K562 (cell line): ENCODE data around the gene RHOC. TPM values are rescaled to one million over a fixed set of nuclear protein-coding genes. Genes with fewer than 3 reads are reported as not detected.

Experiments
- CHD4 ChIP-seq: fragments of 200-600 bp; sonication (generic); IDR thresholded peaks from 3 replicates; pipeline ENCODE4 v1.6.1; 2012; ENCODE audit warnings: low read depth, mild to moderate bottlenecking, mixed read lengths, low read length, inconsistent platforms; ENCODE audit not compliant: insufficient read depth, insufficient replicate concordance, poor library complexity, severe bottlenecking
- CREM ChIP-seq: IDR thresholded peaks from 2 replicates; pipeline ENCODE4 v1.6.1; 2014; ENCODE audit warnings: antibody characterized with exemption, low read depth
- EGR1 ChIP-seq: fragments of 450-650 bp; conservative IDR thresholded peaks from 2 replicates; pipeline ENCODE4 v1.6.1; 2017; ENCODE audit warnings: mild to moderate bottlenecking
- ESRRA ChIP-seq: fragments of 450-650 bp; IDR thresholded peaks from 2 replicates; pipeline ENCODE4 v1.6.1; 2014; ENCODE audit warnings: low read depth, mild to moderate bottlenecking, moderate library complexity, borderline replicate concordance
- NFYB ChIP-seq: IDR thresholded peaks from 2 replicates; pipeline ENCODE4 v1.6.1; 2011; ENCODE audit warnings: mild to moderate bottlenecking, moderate library complexity; ENCODE audit not compliant: insufficient read length; ENCODE audit errors: extremely low read depth
- PHF20 ChIP-seq: fragments of 450-650 bp; IDR thresholded peaks from 2 replicates; pipeline ENCODE4 v1.6.1; 2018; ENCODE audit not compliant: partially characterized antibody
- polyA plus RNA-seq, 8 experiments: library from polyadenylated mRNA; depleted of rRNA in 4 of 8; stranded (reverse) in 5 of 8; unstranded in 3 of 8; fragments of >200 nt; fragmentation: Nextera tagmentation in 2 of 8; fragmentation: Illumina TruSeq in 1 of 8; extraction: Ambion mirVana in 2 of 8; extraction: Trizol in 1 of 8; gene quantifications; 2 replicates each; pipeline versions ENCODE4 v1.2.1 to v1.2.3, GENCODE V29; 2011 to 2014; ENCODE audit warnings: inconsistent platforms in 1 of 8, missing spikeins in 1 of 8
- total RNA-seq, 7 experiments: library from RNA; depleted of rRNA in 6 of 7; stranded (reverse); fragments of >200 nt in 6 of 7; fragmentation: Illumina TruSeq in 2 of 7; extraction: Trizol in 2 of 7; gene quantifications; 2 replicates each; pipeline versions ENCODE4 v1.2.1 to v1.2.3, GENCODE V29; 2011 to 2021; ENCODE audit warnings: low replicate concordance in 1 of 7
- TF ChIP-seq, protein P1 (sequence below): fragments of 450-650 bp; IDR thresholded peaks from 2 replicates; pipeline ENCODE4 v1.6.1; 2016
- TF ChIP-seq, protein P2 (sequence below): fragments of 250-450 bp; sonication (Bioruptor Pico); IDR thresholded peaks from 2 replicates; pipeline ENCODE4 v1.5.0; 2020; ENCODE audit warnings: mild to moderate bottlenecking
- TF ChIP-seq, protein P3 (sequence below): fragments of 250-450 bp; sonication (Bioruptor Pico); IDR thresholded peaks from 2 replicates; pipeline ENCODE4 v1.4.0; 2020; ENCODE audit warnings: mild to moderate bottlenecking, moderate library complexity
- TF ChIP-seq, protein P4 (sequence below), 2 experiments: fragments of 450-650 bp in 1 of 2; sonication (generic) in 1 of 2; formaldehyde crosslinking in 1 of 2; IDR thresholded peaks; 2 replicates each; pipeline versions ENCODE4 v1.7.1 to v1.9.0; 2016 to 2022; ENCODE audit warnings: inconsistent platforms in 1 of 2, mild to moderate bottlenecking in 1 of 2, missing genetic modification reagents in 1 of 2

The RHOC gene
- total and polyA plus RNA-seq, 9 of the 15 experiments (the other 6 are each of a cell fraction or from before 2014, with no cell fraction given): 35.2 to 364 (median 204) TPM

DNA sequence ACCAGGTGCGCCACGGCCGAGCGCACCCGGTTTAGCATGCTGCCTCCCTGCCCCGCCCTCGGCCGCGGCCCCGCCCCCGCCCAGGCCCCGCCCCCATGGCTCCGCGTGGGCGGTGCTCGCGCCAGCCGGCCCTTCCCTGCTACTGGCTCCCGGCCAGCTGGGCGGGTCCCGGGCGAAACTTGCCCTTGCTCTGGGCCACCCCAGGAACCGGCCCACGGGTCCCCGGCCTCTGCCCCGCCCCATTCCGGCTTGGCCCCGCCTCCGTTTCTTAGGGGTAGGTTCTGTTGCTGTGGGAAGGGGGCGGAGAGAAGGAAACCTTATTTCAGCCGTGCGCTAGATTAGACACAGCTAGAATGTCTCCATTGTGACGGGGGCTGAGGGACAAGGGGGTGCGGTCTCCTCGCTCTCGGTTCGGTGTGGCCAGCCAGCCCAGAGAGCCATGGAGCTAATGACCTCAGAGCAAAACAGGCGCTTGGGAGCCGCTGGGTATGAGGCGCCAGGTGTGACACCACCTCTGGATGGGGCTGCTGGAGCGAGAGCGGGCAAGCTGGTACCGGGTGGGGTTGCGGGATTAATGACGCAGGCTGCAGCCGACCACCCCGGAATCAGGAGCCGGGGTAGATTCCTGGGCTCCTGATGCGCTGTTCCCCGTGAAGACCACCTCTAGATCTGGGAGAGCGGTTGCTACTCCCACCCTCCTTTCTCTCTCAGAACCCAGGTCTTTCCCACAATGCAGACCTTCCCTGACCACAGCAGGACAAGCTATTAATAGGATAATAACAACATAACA lies 8.5 kb upstream of the RHOC start, which contains the start of gene PPM1J (continued):
- TF ChIP-seq, protein P1, sequence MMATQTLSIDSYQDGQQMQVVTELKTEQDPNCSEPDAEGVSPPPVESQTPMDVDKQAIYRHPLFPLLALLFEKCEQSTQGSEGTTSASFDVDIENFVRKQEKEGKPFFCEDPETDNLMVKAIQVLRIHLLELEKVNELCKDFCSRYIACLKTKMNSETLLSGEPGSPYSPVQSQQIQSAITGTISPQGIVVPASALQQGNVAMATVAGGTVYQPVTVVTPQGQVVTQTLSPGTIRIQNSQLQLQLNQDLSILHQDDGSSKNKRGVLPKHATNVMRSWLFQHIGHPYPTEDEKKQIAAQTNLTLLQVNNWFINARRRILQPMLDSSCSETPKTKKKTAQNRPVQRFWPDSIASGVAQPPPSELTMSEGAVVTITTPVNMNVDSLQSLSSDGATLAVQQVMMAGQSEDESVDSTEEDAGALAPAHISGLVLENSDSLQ: peak; percentile 51
- TF ChIP-seq, protein P2, sequence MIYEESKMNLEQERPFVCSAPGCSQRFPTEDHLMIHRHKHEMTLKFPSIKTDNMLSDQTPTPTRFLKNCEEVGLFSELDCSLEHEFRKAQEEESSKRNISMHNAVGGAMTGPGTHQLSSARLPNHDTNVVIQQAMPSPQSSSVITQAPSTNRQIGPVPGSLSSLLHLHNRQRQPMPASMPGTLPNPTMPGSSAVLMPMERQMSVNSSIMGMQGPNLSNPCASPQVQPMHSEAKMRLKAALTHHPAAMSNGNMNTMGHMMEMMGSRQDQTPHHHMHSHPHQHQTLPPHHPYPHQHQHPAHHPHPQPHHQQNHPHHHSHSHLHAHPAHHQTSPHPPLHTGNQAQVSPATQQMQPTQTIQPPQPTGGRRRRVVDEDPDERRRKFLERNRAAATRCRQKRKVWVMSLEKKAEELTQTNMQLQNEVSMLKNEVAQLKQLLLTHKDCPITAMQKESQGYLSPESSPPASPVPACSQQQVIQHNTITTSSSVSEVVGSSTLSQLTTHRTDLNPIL (CRISPR knock-in tag): no peak
- TF ChIP-seq CHD4 (no peak), PHF20 (no peak), NFYB (no peak), CREM (peak; percentile 56; the same call in 1 of the 2 replicates), EGR1 (peak; percentile 86), ESRRA (0 out of 2 replicates have a peak, but pooled peaks have one; percentile 15)
- TF ChIP-seq, protein P3, sequence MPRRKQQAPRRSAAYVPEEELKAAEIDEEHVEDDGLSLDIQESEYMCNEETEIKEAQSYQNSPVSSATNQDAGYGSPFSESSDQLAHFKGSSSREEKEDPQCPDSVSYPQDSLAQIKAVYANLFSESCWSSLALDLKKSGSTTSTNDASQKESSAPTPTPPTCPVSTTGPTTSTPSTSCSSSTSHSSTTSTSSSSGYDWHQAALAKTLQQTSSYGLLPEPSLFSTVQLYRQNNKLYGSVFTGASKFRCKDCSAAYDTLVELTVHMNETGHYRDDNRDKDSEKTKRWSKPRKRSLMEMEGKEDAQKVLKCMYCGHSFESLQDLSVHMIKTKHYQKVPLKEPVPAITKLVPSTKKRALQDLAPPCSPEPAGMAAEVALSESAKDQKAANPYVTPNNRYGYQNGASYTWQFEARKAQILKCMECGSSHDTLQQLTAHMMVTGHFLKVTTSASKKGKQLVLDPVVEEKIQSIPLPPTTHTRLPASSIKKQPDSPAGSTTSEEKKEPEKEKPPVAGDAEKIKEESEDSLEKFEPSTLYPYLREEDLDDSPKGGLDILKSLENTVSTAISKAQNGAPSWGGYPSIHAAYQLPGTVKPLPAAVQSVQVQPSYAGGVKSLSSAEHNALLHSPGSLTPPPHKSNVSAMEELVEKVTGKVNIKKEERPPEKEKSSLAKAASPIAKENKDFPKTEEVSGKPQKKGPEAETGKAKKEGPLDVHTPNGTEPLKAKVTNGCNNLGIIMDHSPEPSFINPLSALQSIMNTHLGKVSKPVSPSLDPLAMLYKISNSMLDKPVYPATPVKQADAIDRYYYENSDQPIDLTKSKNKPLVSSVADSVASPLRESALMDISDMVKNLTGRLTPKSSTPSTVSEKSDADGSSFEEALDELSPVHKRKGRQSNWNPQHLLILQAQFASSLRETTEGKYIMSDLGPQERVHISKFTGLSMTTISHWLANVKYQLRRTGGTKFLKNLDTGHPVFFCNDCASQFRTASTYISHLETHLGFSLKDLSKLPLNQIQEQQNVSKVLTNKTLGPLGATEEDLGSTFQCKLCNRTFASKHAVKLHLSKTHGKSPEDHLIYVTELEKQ (CRISPR knock-in tag): no peak
- TF ChIP-seq, protein P4, sequence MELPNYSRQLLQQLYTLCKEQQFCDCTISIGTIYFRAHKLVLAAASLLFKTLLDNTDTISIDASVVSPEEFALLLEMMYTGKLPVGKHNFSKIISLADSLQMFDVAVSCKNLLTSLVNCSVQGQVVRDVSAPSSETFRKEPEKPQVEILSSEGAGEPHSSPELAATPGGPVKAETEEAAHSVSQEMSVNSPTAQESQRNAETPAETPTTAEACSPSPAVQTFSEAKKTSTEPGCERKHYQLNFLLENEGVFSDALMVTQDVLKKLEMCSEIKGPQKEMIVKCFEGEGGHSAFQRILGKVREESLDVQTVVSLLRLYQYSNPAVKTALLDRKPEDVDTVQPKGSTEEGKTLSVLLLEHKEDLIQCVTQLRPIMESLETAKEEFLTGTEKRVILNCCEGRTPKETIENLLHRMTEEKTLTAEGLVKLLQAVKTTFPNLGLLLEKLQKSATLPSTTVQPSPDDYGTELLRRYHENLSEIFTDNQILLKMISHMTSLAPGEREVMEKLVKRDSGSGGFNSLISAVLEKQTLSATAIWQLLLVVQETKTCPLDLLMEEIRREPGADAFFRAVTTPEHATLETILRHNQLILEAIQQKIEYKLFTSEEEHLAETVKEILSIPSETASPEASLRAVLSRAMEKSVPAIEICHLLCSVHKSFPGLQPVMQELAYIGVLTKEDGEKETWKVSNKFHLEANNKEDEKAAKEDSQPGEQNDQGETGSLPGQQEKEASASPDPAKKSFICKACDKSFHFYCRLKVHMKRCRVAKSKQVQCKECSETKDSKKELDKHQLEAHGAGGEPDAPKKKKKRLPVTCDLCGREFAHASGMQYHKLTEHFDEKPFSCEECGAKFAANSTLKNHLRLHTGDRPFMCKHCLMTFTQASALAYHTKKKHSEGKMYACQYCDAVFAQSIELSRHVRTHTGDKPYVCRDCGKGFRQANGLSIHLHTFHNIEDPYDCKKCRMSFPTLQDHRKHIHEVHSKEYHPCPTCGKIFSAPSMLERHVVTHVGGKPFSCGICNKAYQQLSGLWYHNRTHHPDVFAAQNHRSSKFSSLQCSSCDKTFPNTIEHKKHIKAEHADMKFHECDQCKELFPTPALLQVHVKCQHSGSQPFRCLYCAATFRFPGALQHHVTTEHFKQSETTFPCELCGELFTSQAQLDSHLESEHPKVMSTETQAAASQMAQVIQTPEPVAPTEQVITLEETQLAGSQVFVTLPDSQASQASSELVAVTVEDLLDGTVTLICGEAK (IDR thresholded peaks at IDR 0.05): peak; percentile 38; the same call in 1 of the 2 replicates
- TF ChIP-seq, protein P4 (CRISPR knock-in tag; IDR thresholded peaks at IDR 0.05): no peak
